Measurements from ENCODE around the gene ADAM21. TPM values are rescaled to one million over a fixed set of nuclear protein-coding genes. Genes with fewer than 3 reads are reported as not detected.
"Not testable (repeated sequence)": the region's sequence is repeated elsewhere in the genome, so short reads cannot be mapped to it uniquely, and the experiment has no call there.

ADAM21 gene
- total and polyA plus RNA-seq, 9 donors = 0.07 to 0.60 (median 0.15) TPM; not detected in 5

DNA sequence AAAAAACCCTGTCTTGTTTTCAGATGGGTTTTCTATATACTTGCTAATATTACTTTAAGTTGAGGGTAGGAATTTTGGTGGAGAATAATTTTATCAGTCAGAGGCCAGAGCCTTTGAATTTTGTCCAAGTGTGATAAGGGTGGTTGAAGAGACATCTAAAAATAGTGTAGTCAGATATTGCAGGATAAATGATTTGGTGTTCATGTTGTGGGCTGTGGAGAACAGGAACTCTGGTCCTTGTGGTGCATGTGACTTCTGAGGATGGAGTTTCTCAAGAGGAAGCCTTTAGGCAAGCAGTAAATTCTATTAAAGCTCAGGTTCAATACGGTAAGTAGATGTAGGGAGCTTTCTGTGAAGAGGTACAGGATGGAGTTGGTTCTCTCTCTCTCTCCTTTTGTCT, 2.8 kb downstream of the ADAM21 start:
- no peaks in the 10 kb centered on the region for H3K9me3 ChIP-seq
- TF ChIP-seq, protein P1, sequence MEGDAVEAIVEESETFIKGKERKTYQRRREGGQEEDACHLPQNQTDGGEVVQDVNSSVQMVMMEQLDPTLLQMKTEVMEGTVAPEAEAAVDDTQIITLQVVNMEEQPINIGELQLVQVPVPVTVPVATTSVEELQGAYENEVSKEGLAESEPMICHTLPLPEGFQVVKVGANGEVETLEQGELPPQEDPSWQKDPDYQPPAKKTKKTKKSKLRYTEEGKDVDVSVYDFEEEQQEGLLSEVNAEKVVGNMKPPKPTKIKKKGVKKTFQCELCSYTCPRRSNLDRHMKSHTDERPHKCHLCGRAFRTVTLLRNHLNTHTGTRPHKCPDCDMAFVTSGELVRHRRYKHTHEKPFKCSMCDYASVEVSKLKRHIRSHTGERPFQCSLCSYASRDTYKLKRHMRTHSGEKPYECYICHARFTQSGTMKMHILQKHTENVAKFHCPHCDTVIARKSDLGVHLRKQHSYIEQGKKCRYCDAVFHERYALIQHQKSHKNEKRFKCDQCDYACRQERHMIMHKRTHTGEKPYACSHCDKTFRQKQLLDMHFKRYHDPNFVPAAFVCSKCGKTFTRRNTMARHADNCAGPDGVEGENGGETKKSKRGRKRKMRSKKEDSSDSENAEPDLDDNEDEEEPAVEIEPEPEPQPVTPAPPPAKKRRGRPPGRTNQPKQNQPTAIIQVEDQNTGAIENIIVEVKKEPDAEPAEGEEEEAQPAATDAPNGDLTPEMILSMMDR (IDR thresholded peaks at IDR 0.05) = no peak
- TF ChIP-seq EP300 (IDR thresholded peaks at IDR 0.05) = no peak
- no peak for TF ChIP-seq POLR2A (IDR thresholded peaks at IDR 0.05)
- no peaks in the 10 kb centered on the region for H3K36me3 ChIP-seq
- WGBS, 3 donors = 56 to 75% (median 63%) methylated on average over 1 of the region's 1 CpG
- H3K4me1 ChIP-seq (ENCODE audit: insufficient read depth) = no peaks in the 10 kb centered on the region
- no peak for DNase-seq
- no peak overlapping the region for H3K4me3 ChIP-seq
- intact Hi-C loops (cut with DNase I) = no loop called here
- H3K27ac ChIP-seq = no peak overlapping the region
- H3K27me3 ChIP-seq = no peaks in the 10 kb centered on the region

DNA sequence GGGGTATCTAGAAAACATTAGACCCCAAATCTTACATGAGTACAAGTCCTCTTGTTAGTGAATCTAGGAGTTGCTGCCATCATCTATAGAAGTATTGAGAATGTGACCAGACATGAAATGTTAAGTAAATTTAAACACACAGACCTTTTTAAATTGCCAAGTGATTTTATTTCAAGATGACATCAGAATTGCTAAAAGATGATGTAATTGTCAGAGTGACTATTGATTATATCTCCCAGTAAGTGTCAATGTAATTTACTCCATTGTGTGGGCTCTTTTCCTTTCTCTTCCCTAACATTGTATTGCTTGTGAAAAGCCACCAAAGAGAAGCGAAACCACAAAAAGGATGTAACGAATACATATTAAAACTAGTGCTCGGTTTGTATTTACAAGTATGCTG, 16.8 kb downstream of the ADAM21 start:
- 93 to 98% (median 95%) methylated on average over 3 of the region's 3 CpGs for WGBS, 3 donors

DNA sequence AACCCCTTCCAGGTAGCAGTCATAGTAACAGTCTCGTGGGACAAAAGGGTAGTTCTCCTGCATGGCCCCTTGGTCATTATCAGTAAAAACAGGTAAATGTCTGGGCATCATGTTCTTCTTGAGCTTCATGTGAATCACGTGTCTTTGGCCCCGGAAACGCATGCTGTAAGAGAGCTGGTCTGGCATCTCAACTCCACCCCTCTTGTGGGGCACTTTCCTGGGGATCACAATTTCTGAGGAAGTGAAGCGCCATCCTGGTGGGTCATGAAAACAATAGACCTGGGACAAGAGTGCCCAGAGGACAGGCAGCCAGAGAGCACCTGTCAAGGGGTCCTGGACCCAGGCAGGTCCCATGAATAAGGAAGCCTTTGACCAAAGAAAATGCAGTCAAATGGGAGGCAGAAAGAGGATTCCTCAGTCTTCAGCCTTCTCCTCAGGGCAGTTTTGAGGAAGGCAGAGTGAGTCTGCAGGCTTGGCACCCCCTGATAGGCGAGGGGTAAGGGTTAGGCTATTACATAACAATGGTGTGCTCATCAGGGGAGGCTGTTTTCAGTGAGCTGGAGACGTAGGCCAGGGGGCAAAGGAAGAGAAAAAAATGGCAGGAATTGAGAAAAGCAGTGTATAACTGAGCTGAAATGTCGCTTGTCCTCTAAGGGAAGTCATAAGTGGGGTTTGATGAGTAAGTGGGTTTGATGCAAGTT, 19.0 kb downstream of the ADAM21 start:
- DNase-seq; H3K4me1 ChIP-seq (ENCODE audit: insufficient read depth); H3K9me3 ChIP-seq; intact Hi-C loops (cut with DNase I); H3K27me3 ChIP-seq; H3K4me3 ChIP-seq; H3K36me3 ChIP-seq; H3K27ac ChIP-seq: not testable (repeated sequence)
- WGBS, 3 donors = 71 to 86% (median 82%) methylated on average over 8 of the region's 8 CpGs

More for the DNA sequence above, 16.8 kb downstream of the ADAM21 start:
- Histone ChIP-seq H3K27ac (no peak overlapping the region), H3K36me3 (no peaks in the 10 kb centered on the region), H3K4me1 (ENCODE audit: insufficient read depth) (no peaks in the 10 kb centered on the region), H3K27me3 (no peaks in the 10 kb centered on the region), H3K9me3 (no peaks in the 10 kb centered on the region), H3K4me3 (no peak overlapping the region)
- TF ChIP-seq, protein P1 (IDR thresholded peaks at IDR 0.05) = no peak
- TF ChIP-seq EP300 (IDR thresholded peaks at IDR 0.05) (no peak), POLR2A (IDR thresholded peaks at IDR 0.05) (no peak)
- DNase-seq = no peak
- intact Hi-C loops (cut with DNase I) = no loop called here

DNA sequence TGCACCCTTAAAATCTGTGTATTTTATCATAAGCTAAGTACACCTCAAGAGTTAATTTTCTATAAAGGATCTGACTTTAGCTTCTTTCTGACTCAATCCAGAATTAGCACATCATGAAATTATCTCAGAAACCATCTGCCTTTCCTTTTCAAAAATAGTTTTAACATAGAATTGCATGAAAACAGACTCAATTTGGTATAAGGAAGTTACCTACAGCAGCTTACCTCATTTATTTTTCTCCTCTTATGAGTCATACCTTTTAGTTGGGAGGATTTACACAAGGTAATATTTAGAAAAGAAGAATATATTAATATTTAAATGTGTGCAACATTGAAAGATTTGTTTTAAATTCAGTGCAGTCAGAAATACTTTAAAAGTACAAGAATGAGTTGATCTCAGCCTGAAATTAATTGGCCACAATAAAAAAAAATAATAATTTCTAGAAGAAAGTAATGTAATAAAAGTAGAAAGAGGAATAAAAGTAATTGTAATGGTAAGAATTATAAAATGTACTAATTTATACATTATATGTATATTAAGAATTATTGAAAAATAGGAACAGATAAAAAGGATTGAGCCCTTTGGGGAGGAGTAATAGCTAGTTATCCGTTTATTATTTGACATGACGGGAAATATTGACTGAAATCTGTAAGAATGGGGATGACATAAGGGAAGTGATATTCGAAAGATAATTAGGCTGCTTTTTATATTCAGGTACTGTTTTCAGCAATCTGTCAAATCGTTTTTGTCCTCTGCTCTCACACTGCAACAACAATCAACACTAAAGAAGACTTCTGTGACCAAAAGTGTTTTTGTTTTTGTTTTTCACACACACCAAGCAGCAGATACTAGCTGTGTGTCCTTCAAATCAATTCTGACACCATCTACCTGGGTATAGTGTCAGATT, 20.5 kb downstream of the ADAM21 start:
- H3K27me3 ChIP-seq = no peaks in the 10 kb centered on the region
- WGBS, 3 donors = 88 to 92% (median 89%) methylated on average over 4 of the region's 4 CpGs
- H3K36me3 ChIP-seq = no peaks in the 10 kb centered on the region
- H3K27ac ChIP-seq = no peak overlapping the region
- H3K4me1 ChIP-seq (ENCODE audit: insufficient read depth) = no peaks in the 10 kb centered on the region
- DNase-seq = no peak
- intact Hi-C loops (cut with DNase I) = no loop called here
- H3K9me3 ChIP-seq = no peaks in the 10 kb centered on the region
- H3K4me3 ChIP-seq = no peak overlapping the region
- TF ChIP-seq EP300 (IDR thresholded peaks at IDR 0.05) = no peak
- TF ChIP-seq POLR2A (IDR thresholded peaks at IDR 0.05) = no peak
- TF ChIP-seq, protein P1 (IDR thresholded peaks at IDR 0.05) = no peak

DNA sequence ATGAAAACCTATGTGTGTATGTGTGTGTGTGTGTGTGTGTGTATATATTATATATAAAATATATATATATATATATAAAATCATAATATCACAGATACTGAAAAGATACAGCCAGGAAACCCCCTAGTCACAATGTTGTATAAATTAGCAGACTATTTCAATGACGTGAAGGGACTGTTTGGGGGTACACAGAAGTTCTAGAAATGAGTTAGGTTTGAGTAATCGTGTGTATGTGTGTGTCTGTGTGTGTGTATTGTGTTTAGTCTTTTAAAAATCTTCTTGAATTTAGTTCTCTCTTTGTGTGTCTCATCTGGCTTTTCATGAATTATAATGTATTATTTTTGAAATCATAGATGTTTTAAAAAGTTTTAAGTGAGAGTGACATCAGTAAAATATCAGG, 21.9 kb downstream of the ADAM21 start:
- no peak overlapping the region for H3K27ac ChIP-seq
- TF ChIP-seq EP300 (IDR thresholded peaks at IDR 0.05) = no peak
- TF ChIP-seq, protein P1 (IDR thresholded peaks at IDR 0.05) = no peak
- TF ChIP-seq POLR2A (IDR thresholded peaks at IDR 0.05) = no peak
- WGBS, 3 donors = 76 to 82% (median 80%) methylated on average over 2 of the region's 2 CpGs
- no peak overlapping the region for H3K4me3 ChIP-seq
- no peaks in the 10 kb centered on the region for H3K4me1 ChIP-seq (ENCODE audit: insufficient read depth)
- no peaks in the 10 kb centered on the region for H3K36me3 ChIP-seq
- intact Hi-C loops (cut with DNase I) = no loop called here
- DNase-seq = no peak
- no peaks in the 10 kb centered on the region for H3K9me3 ChIP-seq
- H3K27me3 ChIP-seq = no peaks in the 10 kb centered on the region

DNA sequence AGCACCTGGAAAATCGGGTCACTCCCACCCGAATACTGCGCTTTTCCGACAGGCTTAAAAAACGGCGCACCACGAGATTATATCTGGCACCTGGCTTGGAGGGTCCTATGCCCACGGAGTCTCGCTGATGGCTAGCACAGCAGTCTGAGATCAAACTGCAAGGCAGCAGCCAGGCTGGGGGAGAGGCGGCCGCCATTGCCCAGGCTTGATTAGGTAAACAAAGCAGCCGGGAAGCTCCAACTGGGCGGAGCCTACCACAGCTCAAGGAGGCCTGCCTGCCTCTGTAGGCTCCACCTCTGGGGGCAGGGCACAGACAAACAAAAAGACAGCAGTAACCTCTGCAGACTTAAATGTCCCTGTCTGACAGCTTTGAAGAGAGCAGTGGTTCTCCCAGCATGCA, 23.5 kb downstream of the ADAM21 start:
- WGBS, 3 donors = 88 to 94% (median 89%) methylated on average over 10 to 13 of the region's 13 CpGs

More for the DNA sequence above, 23.5 kb downstream of the ADAM21 start:
- H3K4me3 ChIP-seq; intact Hi-C loops (cut with DNase I); H3K4me1 ChIP-seq (ENCODE audit: insufficient read depth); DNase-seq; H3K36me3 ChIP-seq; H3K27ac ChIP-seq; H3K9me3 ChIP-seq; H3K27me3 ChIP-seq: not testable (repeated sequence)
